Hematopoietic multipotent progenitor cell (in vitro differentiated cells): ENCODE measurements around the gene CMSS1. TPM values are rescaled to one million over a fixed set of nuclear protein-coding genes. Genes with fewer than 3 reads are reported as not detected.

Experiments
- DNase-seq, 3 donors: peaks; one replicate each; pipeline ENCODE4 v3.0.0-alpha.2; 2011 to 2015; ENCODE audit warnings: low read depth in 2 of 3, low spot score in 2 of 3
- total RNA-seq: library from RNA; depleted of rRNA; stranded (reverse); fragments of >200 nt; gene quantifications from one replicate; pipeline ENCODE4 v1.2.3, GENCODE V29; 2012

Gene CMSS1
- total RNA-seq, 1 donor, result 3.2 TPM

DNA sequence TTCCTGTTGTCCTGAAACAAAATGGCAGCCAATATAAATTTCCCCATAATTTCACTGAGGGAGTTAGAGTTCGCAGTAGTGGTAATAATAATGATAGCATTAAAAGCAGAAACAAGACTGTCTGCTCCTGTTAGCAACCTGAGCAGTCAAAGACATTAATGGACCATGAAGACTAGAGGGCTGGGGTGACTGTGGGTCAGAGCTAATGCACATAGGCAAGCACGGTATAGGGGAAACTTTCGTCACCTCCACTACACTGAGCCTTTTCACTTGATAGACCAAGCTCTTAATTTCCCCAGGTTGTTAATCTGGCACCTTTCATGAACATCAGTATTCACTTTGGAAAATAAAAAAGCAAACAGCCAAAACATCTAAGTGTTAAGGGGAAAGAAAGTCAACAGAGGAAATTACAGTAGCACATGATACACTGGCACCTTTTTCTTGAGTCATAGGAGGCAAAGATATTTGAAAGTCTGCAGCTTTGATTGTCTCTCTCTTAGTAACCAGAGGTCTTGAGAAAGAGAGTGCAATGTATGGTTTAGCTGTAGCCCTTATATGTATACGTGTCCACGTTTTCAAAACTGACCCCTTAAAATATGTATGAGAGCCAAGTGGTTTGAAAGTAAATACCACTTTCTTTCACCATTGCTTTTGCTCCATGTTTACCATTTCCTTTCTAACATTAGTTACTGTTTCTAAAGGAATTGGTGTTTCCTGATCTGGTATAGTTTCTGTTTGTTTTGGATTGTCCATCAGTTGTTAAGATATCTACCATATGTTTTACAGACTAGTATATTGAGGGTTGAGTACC, 191.8 kb downstream of the CMSS1 start:
- no peak for DNase-seq

- DNase-seq, result no peak
Measured at GRCh38 chr3:100010087-100010417, 192.4 kb downstream of the CMSS1 start.

GRCh38 chr3:100018806-100019205, 201.1 kb downstream of the CMSS1 start:
- no peak for DNase-seq

GRCh38 chr3:100019719-100020118, 202.1 kb downstream of the CMSS1 start:
- no peak for DNase-seq

DNA sequence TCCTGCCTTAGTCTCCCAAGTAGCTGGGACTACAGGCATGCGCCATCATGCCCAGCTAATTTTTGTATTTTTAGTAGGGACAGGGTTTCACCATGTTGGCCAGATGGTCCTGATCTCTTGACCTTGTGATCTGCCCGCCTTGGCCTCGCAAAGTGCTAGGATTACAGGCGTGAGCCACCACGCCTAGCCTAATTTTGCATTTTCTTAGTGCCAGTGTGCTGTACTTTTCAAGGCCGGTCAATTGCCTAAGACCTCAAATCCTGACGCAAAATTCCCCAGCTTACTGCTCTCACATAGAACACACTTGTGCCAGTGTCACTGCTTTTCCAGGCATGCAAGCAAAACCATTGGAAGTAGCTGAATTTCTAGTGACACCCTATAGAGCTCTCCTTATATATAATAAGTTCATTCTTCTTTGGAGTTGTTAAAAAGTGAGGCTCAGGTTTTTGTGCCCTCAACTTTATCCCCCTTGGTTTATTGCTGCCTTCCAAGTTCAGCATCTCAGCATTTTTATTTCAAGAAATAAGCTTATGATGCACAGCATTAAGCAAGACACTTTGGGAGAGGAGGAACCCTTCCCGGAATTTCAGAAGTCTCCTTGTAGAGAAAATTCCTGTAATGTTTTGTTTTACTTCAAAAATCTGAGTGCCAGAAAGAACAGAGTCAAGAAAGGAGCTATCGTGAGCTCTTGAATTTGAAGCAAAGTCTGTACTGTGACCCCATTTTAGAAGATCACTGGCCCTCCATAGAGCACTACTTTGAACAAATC, 203.4 kb downstream of the CMSS1 start:
- no peak for DNase-seq

DNA sequence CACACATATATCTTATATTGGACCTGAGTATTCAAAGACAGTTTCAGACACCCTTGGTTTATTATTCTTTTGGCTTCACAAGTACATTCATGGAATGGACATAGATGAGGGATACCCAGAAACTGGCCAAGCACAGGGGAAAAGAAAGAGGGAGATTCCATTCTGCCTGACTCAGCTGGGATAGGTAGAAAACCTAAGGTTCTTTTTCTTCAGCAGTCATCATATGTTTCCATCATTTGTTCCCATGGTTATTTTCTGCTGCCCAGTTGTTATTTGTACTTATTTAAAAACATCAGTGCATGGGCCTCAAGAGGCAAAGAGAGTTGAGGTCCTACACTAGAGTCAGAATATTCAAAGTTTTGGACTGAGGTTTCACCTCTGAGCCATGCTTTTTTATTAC, 204.8 kb downstream of the CMSS1 start:
- DNase-seq, result no peak

GRCh38 chr3:100023150-100023549, 205.5 kb downstream of the CMSS1 start:
- DNase-seq, result no peak

DNA sequence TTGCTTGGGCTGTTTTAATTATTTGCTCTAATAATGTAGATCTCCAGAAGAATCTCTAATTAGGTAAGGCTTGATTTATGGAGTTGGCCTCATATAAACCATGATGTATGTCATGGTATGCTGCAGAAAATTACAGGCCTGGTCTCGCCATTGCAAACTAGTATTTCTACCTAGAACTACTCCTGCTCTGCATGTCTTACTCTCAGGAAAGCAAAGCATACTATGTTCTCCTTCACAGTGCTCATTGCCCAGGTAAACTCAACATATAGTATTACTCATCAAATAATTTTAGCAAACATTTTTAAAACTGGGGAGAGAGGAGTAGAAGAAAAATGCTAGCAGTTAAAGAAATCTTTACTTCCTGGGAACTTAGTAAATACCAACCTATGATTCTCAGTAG, 205.9 kb downstream of the CMSS1 start:
- DNase-seq, result no peak

- DNase-seq, result no peak
Measured at GRCh38 chr3:100024520-100025303, 207.1 kb downstream of the CMSS1 start.

GRCh38 chr3:100027321-100027720, 209.7 kb downstream of the CMSS1 start:
- DNase-seq, result no peak

GRCh38 chr3:100029052-100029451, 211.4 kb downstream of the CMSS1 start:
- DNase-seq, result no peak

DNA sequence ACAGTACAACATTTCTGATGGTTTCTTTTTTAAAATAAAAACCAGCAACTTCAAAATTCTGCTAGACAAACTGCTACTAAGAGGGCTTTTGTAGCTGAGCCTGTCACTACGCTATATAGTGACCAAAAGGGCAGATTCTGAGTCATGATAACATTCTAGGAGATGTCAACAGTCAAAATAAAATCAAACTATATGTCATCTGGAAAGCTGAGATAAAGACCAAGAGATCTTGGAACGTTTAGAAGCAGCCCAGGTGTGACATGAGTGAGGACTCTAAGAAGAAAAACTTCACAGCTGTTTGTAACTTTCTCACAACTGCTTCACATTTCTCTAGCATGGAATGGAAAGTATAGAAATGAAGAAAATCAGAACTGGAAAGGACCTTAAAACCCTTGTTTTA, 212.0 kb downstream of the CMSS1 start:
- no peak for DNase-seq

GRCh38 chr3:100030346-100030745, 212.7 kb downstream of the CMSS1 start:
- no peak for DNase-seq

- DNase-seq, result no peak
Measured at GRCh38 chr3:100030914-100031425, 213.3 kb downstream of the CMSS1 start.

DNA sequence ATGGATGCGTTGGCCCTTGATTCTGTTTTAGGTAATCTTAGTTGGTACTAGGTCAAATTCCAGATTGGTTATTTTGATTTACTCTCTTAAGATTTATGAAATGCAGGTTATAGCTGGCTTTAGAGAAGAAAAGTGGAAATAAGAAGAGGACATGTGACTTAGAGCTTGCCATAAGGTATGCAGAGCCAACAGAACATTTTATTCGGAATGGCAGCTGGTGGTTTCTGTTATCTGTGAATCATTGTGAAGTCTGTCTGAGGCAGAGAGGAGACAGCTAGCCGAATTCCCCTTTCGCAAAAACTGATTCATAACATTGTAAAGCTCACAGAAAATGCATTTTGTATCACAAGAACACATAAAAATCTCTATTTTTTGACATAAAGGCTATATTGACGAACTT, 214.6 kb downstream of the CMSS1 start:
- no peak for DNase-seq

DNA sequence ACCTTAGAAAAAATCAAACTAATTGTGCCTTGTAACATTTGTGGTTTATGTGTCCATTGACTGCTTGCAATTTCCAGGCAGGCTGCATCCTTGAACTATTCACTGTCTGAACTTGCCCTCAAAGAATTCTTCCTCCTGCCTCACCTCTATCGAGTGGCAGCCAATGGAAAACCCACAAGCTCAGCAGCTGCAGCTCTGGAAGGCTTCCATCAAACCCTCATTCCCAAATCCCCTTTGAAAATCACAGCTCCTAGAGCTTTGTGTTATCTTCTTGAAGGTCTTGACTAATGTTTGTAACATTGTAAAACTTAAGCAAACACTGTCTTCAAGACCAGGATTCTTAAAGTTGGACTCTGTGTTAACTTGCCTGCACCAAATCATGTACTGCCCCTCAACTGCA, 215.5 kb downstream of the CMSS1 start:
- DNase-seq, result no peak

DNA sequence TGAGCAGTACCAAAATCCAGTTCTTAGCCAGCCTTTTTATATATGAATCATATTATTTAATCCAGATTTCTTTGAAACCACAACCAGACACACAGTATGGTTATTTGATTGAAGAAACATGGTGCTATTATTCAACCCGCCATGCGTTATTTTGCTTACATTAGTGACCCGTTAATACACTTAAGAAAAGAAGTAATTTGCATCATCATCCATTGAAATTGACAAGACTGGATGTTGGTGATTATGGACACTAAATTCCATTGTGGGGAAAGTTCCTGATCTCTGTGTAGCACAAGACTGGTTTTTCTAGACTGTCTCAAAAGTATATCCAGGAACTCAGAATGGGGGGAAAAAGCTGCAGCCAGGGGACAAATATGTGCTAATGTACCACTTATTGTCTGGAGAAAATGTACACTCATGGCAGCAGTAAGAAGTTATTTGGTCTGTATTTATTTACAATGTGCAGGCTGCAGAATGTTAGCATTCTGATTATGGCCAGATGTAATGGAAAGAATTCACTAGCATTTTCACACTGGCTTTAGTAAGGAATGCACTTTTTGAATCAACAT, 216.3 kb downstream of the CMSS1 start:
- DNase-seq, result no peak

GRCh38 chr3:100039075-100039474, 221.4 kb downstream of the CMSS1 start:
- no peak for DNase-seq

DNA sequence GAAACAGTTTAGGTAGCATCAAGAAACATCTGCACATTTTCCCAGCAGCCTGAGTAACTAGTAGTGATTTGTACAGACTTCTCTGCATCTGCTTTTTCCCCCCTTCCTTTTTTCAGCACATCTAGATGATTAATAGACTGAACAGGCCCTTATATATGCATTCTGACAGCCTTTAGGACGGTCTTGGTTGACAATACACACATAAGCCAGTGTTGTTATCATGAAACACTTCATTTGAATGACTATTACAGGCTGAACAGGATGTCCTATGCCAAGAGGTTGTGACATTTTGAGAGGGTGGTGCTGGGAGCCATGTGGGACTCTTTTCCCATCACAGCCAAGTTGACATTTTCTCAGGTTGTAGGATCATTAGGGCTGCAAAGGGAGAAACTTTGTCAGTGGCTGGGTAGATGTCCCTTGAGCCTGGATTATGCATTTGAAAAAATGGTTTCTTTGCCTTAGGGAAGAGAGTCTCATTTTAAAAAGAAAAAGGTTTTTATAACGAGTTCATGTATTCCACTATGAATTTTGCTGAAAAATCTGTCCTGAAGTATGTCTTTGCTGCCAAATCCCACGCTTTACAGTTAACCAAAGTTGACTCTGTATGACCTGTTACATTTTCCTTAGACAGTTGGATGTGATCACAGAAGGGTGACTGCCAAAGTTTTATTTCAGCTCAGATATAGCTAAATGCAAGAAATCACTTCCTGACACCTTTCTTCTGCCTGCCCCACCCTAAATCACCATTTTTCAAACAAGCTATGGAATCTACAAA, 223.0 kb downstream of the CMSS1 start:
- no peak for DNase-seq

DNA sequence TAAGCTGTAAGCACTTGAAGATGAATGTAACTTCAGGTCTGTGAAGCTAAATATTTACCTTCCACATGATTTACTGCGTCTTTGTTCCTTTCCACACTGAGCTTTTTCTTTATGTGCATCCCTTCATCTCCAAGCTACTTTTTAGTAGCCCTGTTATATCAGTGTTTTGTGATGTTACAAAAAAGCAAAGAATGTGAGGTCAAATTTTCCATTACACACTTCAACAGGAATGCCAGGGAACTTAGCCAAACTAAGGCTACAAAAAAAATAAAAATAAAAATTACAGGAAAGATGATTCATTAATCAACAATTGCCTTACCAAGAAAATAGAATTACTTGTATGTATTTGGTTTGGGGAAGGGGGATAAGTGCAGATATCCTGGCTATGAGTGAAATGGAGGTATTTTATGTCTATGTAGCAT, 223.7 kb downstream of the CMSS1 start:
- no peak for DNase-seq
